ENCODE measurements around the gene PRKAR1B. TPM values are rescaled to one million over a fixed set of nuclear protein-coding genes. Genes with fewer than 3 reads are reported as not detected.

Gene PRKAR1B
- 1 to 10 TPM; 1.4 to 4.6 (median 3.4) TPM for total RNA-seq
- 1 to 10 TPM; 1.5 to 1.9 (median 1.5) TPM for polyA plus RNA-seq
- long read RNA-seq, donor 1, partial matches to known transcripts = 0 of 3 reads
- long read RNA-seq, donor 1, other reads (novel, unspliced or antisense) = 2 of 3 reads
- long read RNA-seq, donor 2, partial matches to known transcripts = 0 of 2 reads
- long read RNA-seq, donor 2, other reads (novel, unspliced or antisense) = 0 of 2 reads

DNA sequence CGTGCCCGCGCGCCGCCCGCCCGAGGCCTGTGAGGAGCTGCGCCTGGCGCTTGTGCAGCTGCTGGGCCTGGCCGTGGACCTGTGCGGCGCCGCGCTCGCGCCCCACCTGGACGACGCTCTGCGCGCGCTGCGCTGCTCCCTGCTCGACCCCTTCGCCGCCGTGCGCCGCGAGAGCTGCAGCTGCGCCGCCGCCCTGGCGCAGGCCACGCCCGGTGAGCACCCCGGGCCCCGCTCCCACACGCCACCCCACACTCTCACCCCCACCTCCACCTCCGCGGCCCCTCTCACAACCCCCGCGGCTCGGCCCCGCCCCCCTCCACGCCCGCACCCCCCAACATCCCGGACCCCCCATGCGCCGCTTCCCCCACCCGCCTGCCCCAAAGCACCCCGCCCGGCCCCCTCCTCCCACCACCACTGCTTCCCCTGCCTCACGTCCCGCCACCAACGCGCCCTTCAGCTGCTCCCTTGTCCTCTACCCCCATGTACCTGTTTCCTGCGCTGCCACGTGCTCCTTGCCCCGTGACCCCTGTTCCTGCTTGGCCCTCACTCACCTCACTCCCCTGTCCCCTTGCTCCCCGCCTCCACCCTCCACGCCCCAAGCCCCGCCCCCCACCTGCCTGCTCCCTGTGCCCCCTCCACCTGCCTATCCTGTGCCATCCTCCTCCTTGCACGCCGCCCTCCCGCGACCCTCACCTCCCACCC lies at the start of gene PRKAR1B:
TSS of gene PRKAR1B (minus strand) at position 178 of the 702 bp plus-strand sequence. CDS start 15,776 bp downstream, outside the sequence.
- peak in 1 of 4 donors; percentile 18 for ATAC-seq
- H3K4me1 ChIP-seq = peaks cover 21% of the 10 kb centered on the region

DNA sequence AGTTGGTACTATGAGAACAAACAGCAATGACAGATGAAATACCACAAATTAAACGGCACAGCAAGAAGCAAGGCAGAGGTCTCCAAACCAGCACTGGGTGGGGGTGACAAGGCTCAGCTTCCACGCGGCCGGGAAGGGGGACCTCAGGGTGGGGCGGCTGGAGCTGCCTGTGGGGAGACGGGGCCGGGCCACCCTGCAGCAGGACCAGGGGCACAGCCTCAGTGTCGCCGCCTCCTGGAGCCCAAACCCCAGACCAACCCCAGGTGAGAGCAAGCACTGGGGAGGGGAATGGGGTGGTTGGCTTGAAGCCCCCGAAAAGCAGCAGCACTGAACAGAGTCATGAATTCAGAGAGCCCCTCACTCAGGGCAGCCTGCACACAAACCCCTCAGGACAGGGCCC lies 49.3 kb upstream of the PRKAR1B start:
- Histone ChIP-seq H3K27me3 (ENCODE audit: insufficient read depth in 3 of 3, low read length in 2 of 3) (no peaks in the 10 kb centered on the region), H3K4me3 (no peak overlapping the region), H3K4me1 (peaks cover 6% of the 10 kb centered on the region), H3K27ac (no peak overlapping the region), H3K36me3 (ENCODE audit: insufficient read depth in 1 of 2, low read depth in 1 of 2) (peaks cover 2 to 64% of the 10 kb centered on the region in 2 donors), H3K9me3 (no peaks in the 10 kb centered on the region)
- WGBS, 3 donors = 85 to 92% (median 89%) methylated on average over 10 of the region's 10 CpGs
- intact Hi-C loops (cut with DNase I) = no loop called here
- TF ChIP-seq, protein P1, sequence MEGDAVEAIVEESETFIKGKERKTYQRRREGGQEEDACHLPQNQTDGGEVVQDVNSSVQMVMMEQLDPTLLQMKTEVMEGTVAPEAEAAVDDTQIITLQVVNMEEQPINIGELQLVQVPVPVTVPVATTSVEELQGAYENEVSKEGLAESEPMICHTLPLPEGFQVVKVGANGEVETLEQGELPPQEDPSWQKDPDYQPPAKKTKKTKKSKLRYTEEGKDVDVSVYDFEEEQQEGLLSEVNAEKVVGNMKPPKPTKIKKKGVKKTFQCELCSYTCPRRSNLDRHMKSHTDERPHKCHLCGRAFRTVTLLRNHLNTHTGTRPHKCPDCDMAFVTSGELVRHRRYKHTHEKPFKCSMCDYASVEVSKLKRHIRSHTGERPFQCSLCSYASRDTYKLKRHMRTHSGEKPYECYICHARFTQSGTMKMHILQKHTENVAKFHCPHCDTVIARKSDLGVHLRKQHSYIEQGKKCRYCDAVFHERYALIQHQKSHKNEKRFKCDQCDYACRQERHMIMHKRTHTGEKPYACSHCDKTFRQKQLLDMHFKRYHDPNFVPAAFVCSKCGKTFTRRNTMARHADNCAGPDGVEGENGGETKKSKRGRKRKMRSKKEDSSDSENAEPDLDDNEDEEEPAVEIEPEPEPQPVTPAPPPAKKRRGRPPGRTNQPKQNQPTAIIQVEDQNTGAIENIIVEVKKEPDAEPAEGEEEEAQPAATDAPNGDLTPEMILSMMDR (IDR thresholded peaks at IDR 0.05) = no peak
- DNase-seq (peak in 1 of 2 donors; percentile 25), ATAC-seq (no peak)

More for the DNA sequence above, at the start of gene PRKAR1B:
- intact Hi-C loops (cut with DNase I) = loop anchor here in 1 of 2 donors (5.0 kb wide), 1 partner anchor 205 kb away; no protein-coding TSS in a partner anchor
- Histone ChIP-seq H3K9me3 (no peaks in the 10 kb centered on the region), H3K27ac (peak within 1 kb of the TSS; percentile 91), H3K36me3 (ENCODE audit: insufficient read depth in 1 of 2, low read depth in 1 of 2) (peaks cover 0 to 3% of the 10 kb centered on the region in 2 donors), H3K27me3 (ENCODE audit: insufficient read depth in 3 of 3, low read length in 2 of 3) (no peaks in the 10 kb centered on the region), H3K4me3 (peak within 1 kb of the TSS; percentile 81)
- WGBS, 3 donors = 2 to 4% (median 2%) methylated on average over 11 to 63 of the region's 66 CpGs
- no peak for DNase-seq
- TF ChIP-seq, protein P1 (IDR thresholded peaks at IDR 0.05) = no peak

DNA sequence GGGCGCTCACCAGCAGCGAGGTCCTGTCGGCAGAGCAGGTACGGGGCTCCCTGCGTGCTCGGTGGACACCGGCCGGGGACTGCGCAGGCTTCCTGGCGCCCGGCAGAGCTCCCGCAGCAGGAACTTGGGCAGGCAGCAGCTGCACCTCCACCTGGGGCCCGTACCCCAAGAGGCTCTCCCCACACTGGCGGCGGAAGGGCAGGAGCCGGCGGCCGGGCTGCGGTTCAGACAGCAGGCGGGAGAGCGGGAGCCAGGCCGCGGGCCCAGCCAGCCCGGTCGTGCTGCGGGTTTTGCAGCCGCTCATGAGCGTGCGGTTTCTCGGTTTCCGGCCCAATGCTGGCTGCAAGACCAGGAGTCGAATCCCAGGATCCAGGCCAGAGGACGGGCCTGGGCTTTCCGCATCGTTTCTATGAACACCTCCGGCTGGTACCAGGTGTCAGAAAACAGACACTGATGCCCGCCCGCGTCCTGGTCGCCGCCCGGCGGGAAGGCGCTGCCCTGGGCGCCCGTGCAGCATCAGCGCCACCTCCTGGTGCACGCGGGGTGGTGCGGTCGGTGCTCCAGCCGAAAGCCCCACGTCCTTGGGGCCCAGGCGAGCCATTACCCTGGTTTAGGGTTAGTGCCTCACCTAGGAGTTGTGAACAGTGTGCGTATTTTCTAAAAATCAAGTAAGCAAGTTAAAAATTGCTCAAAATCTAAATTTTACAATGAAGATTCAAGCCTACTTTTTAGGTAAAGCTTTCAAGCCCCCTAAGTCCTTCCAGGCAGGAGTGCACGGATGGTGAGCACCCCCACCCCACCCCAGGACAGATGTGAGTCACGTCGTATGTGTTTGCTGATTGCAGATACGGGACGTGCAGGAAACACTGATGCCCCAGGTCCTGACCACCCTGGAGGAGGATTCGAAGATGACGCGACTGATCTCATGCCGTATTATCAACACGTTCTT lies 47.4 kb upstream of the PRKAR1B start:
- DNase-seq (peak; percentile 56 to 80), ATAC-seq (peak; percentile 71 to 90 (median 83))
- Histone ChIP-seq H3K36me3 (ENCODE audit: insufficient read depth in 1 of 2, low read depth in 1 of 2) (peaks cover 2 to 52% of the 10 kb centered on the region in 2 donors), H3K27ac (no peak overlapping the region), H3K27me3 (ENCODE audit: insufficient read depth in 3 of 3, low read length in 2 of 3) (no peaks in the 10 kb centered on the region), H3K4me3 (no peak overlapping the region), H3K9me3 (no peaks in the 10 kb centered on the region), H3K4me1 (peaks cover 12% of the 10 kb centered on the region)
- intact Hi-C loops (cut with DNase I) = loop anchor here (2.0 kb wide), 1 partner anchor 452 kb away; no protein-coding TSS in a partner anchor
- TF ChIP-seq, protein P1 (IDR thresholded peaks at IDR 0.05) = peak; percentile 94
- 69 to 75% (median 72%) methylated on average over 65 of the region's 65 CpGs for WGBS, 3 donors

DNA sequence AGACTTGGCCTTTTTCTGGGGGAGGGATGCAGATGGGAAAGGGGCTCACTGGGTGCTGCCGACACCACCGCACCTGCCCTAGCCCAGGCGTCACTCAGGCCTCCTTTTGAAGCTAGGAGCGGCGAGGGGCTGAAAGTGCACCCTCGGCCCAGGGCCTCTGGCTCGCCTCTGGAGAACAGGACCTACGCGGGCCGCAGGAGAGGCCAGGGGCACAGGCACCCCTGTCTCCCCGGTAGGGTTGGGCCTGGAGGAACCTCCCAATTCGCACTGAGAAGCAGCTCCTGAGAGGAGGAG lies 46.5 kb upstream of the PRKAR1B start:
- intact Hi-C loops (cut with DNase I) = no loop called here
- WGBS, 3 donors = 95 to 99% (median 99%) methylated on average over 11 to 12 of the region's 12 CpGs
- no peaks in the 10 kb centered on the region for H3K9me3 ChIP-seq
- H3K27me3 ChIP-seq (ENCODE audit: insufficient read depth in 3 of 3, low read length in 2 of 3) = no peaks in the 10 kb centered on the region
- no peak overlapping the region for H3K4me3 ChIP-seq
- DNase-seq = no peak
- peaks cover 2 to 52% of the 10 kb centered on the region in 2 donors for H3K36me3 ChIP-seq (ENCODE audit: insufficient read depth in 1 of 2, low read depth in 1 of 2)
- TF ChIP-seq, protein P1 (IDR thresholded peaks at IDR 0.05) = no peak
- no peak overlapping the region for H3K27ac ChIP-seq
- ATAC-seq = no peak
- H3K4me1 ChIP-seq = peaks cover 19% of the 10 kb centered on the region

Measured in psoas muscle (tissue), 8 donors.